Cardiac fibroblast (primary cell): ENCODE results near the gene SRM.
"Not testable (repeated sequence)": the region's sequence is repeated elsewhere in the genome, so short reads cannot be mapped to it uniquely, and the experiment has no call there.

Source experiments
- DNase-seq, 2 donors: peaks; one replicate each; pipeline versions ENCODE4 v3.0.0 to v3.0.0-alpha.2; 2010; ENCODE audit warnings: low read depth in 2 of 2
- H3K4me3 ChIP-seq, 2 donors: replicated peaks in 1 of 2; 1 replicate in 1 of 2; 2 replicates in 1 of 2; pipeline ENCODE4 v1.5.1; 2011; ENCODE audit warnings: low read depth in 2 of 2, low read length in 2 of 2, mild to moderate bottlenecking in 2 of 2, moderate library complexity in 1 of 2
- CTCF ChIP-seq: IDR thresholded peaks from one replicate; pipeline ENCODE4 v1.5.1; 2011; ENCODE audit warnings: low read depth, mild to moderate bottlenecking, low read length, inconsistent platforms

SRM gene

GRCh38 chr1:11063937-11064537 is 4.2 kb upstream of the SRM start:
- not testable (repeated sequence) for H3K4me3 ChIP-seq, DNase-seq
- TF ChIP-seq CTCF, result peak; percentile 4

- no peak for TF ChIP-seq CTCF
- DNase-seq, result peak in 1 of 2 donors; percentile 27
- H3K4me3 ChIP-seq, result no peak overlapping the region
Observed at GRCh38 chr1:11062965-11063401, 3.2 kb upstream of the SRM start.

GRCh38 chr1:11061652-11062365 is 2.0 kb upstream of the SRM start:
- no peak for TF ChIP-seq CTCF
- no peak overlapping the region for H3K4me3 ChIP-seq
- DNase-seq, result no peak

- peak overlapping the region; percentile 89 to 91 for H3K4me3 ChIP-seq
- DNase-seq, result no peak
- TF ChIP-seq CTCF, result no peak
Observed at GRCh38 chr1:11059155-11059967, 457 bp downstream of the SRM start.

GRCh38 chr1:11058595-11059154 is 1.1 kb downstream of the SRM start:
- no peak for DNase-seq
- H3K4me3 ChIP-seq, result peak overlapping the region; percentile 89 to 91
- TF ChIP-seq CTCF, result no peak

- no peak for DNase-seq
- no peak overlapping the region for H3K4me3 ChIP-seq
- no peak for TF ChIP-seq CTCF
Observed at GRCh38 chr1:11058026-11058425, 1.8 kb downstream of the SRM start.
